HCT116 (cell line): Measurements from ENCODE around the gene HSBP1.

Source experiments
- CEBPB ChIP-seq: IDR thresholded peaks from 2 replicates; pipeline ENCODE4 v1.6.1; 2012; ENCODE audit warnings: low read depth
- CTCF ChIP-seq, 3 experiments: fragments of 200-600 bp in 1 of 3; sonication (generic) in 1 of 3; IDR thresholded peaks in 2 of 3; conservative IDR thresholded peaks in 1 of 3; 2 replicates each; pipeline ENCODE4 v1.5.1; 2012 to 2017; ENCODE audit warnings: low read depth in 2 of 3, low read length in 2 of 3, antibody characterized with exemption in 1 of 3, borderline replicate concordance in 1 of 3, control low read depth in 1 of 3, mild to moderate bottlenecking in 1 of 3, mixed read lengths in 1 of 3, mixed run types in 1 of 3, moderate library complexity in 1 of 3; ENCODE audit not compliant: insufficient read depth in 1 of 3
- EZH2 ChIP-seq: fragments of 200-600 bp; sonication (generic); IDR thresholded peaks from 2 replicates; pipeline ENCODE4 v1.6.1; 2017; ENCODE audit warnings: antibody characterized with exemption, mixed run types
- EZH2phosphoT487 ChIP-seq: fragments of 200-600 bp; IDR thresholded peaks from 2 replicates; pipeline ENCODE4 v1.6.1; 2018; ENCODE audit warnings: antibody characterized with exemption, borderline replicate concordance
- MAX ChIP-seq: IDR thresholded peaks from 2 replicates; pipeline ENCODE4 v1.6.1; 2012
- POLR2A ChIP-seq: IDR thresholded peaks from 2 replicates; pipeline ENCODE4 v1.7.0; 2011; ENCODE audit warnings: borderline replicate concordance; ENCODE audit not compliant: insufficient read depth, insufficient read length; ENCODE audit errors: extremely low read depth

DNA sequence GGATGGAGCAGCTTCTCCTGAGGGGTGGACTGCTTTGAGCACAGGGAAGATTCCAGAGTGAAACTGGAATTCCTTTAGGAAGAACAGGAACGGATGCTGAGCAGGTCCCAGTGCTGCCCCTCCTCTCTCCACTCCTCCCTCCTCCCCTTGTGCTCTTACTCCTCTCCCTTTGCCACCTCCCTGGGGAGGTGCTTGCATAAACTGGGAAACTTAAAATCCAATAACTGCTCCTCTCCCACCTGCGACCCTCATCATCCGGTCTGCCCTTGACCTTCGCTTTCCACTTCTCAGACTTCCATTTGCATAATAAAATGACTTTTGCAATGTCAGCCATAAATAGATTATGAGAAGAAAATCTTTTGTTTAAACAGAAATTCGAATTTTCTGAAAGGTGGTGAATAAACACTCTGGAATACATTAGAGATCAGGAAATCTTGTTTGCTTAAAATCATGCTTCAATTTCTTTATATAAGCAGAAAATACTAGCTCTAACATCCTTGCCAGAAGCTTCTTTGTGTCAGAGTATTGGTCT lies 23.7 kb downstream of the HSBP1 start:
- no peak for TF ChIP-seq MAX
- TF ChIP-seq CTCF (IDR thresholded peaks at IDR 0.05 in 2 of 3, conservative IDR thresholded peaks at IDR 0.05 in 1 of 3; ENCODE audit: borderline replicate concordance in 1 of 3, insufficient read depth in 1 of 3, low read depth in 2 of 3, low read length in 2 of 3): no peak
- TF ChIP-seq EZH2phosphoT487: no peak
- no peak for TF ChIP-seq CEBPB
- TF ChIP-seq EZH2: no peak
- no peak for TF ChIP-seq POLR2A
